ENCODE measurements around the gene CNTNAP2. TPM values are rescaled to one million over a fixed set of nuclear protein-coding genes. Genes with fewer than 3 reads are reported as not detected.

The CNTNAP2 gene
- polyA plus RNA-seq, 2 donors = 0.41 to 0.48 TPM

DNA sequence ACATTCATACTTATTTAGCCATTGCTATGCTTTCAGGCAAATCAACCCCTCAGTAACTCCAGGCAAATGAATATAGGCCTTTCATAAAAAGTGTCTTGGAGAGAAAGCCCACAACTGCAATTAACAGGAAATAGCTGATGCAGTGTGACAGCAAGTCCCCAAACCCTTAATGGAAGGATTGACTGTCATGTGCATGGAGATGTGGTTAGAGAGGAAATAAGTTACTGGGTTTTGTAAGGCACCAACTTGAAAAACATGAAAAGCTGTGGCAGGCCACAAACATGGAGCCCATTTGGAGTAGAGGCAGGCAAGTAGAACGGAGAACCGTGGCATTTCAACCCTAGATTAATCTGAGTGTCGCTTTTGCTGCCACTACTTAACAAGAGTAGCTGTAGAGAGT is 1924.6 kb downstream of the CNTNAP2 start:
- no peaks in the 10 kb centered on the region for H3K27me3 ChIP-seq (ENCODE audit: control insufficient read depth in 1 of 2, insufficient read depth in 2 of 2, low read length in 2 of 2)
- H3K9me3 ChIP-seq (ENCODE audit: control insufficient read depth in 2 of 2, insufficient read depth in 1 of 2, low read depth in 1 of 2, low read length in 1 of 2) = peaks cover 0 to 2% of the 10 kb centered on the region in 2 donors
- 65 to 85% methylated on average over 3 of the region's 3 CpGs for WGBS, 2 donors
- H3K4me1 ChIP-seq (ENCODE audit: control insufficient read depth in 2 of 2, insufficient read depth in 2 of 2, low read length in 1 of 2) = no peaks in the 10 kb centered on the region
- H3K27ac ChIP-seq (ENCODE audit: low read depth in 2 of 2, low read length in 1 of 2) = no peak overlapping the region
- no peak overlapping the region for H3K4me3 ChIP-seq (ENCODE audit: low read depth in 1 of 2, low read length in 2 of 2)
- no peaks in the 10 kb centered on the region for H3K36me3 ChIP-seq (ENCODE audit: control insufficient read depth in 2 of 2, insufficient read depth in 2 of 2, low read length in 1 of 2)

DNA sequence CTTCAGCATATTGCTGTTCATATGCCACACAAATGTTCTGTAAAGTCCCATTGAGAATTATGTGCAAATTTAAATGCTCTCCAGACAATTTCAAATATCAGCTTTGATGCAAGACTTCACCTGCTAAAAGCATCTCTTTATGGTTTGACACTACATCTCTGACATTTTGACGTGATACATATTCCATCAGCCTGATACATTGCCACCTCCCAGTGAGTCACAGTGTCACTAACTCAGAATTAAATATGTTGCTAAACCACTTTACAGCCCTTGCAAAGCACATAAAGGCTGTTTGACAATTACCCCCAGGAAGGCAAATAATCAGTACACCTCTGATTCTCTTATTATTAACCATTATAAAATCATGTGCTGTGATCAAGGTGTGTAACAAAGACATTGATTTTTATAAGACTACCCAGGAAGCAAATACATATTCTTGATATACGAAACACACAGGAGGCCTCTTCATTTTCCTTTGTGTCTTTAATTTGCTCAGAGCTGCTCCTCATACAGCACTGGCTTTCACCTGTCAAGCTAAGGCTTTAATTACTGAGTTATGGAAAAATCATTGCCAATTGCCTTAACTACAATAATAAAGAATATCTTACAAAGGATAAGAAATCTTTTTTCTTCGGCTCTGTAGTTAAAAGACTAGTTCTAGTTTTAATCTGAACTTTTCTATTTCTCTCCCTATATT is 1926.5 kb downstream of the CNTNAP2 start:
- H3K27ac ChIP-seq (ENCODE audit: low read depth in 2 of 2, low read length in 1 of 2) = no peak overlapping the region
- H3K4me1 ChIP-seq (ENCODE audit: control insufficient read depth in 2 of 2, insufficient read depth in 2 of 2, low read length in 1 of 2) = no peaks in the 10 kb centered on the region
- H3K36me3 ChIP-seq (ENCODE audit: control insufficient read depth in 2 of 2, insufficient read depth in 2 of 2, low read length in 1 of 2) = no peaks in the 10 kb centered on the region
- 69% methylated on average over 3 of the region's 3 CpGs for WGBS, 2 donors
- H3K4me3 ChIP-seq (ENCODE audit: low read depth in 1 of 2, low read length in 2 of 2) = no peak overlapping the region
- H3K27me3 ChIP-seq (ENCODE audit: control insufficient read depth in 1 of 2, insufficient read depth in 2 of 2, low read length in 2 of 2) = no peaks in the 10 kb centered on the region
- H3K9me3 ChIP-seq (ENCODE audit: control insufficient read depth in 2 of 2, insufficient read depth in 1 of 2, low read depth in 1 of 2, low read length in 1 of 2) = peaks cover 0 to 2% of the 10 kb centered on the region in 2 donors

DNA sequence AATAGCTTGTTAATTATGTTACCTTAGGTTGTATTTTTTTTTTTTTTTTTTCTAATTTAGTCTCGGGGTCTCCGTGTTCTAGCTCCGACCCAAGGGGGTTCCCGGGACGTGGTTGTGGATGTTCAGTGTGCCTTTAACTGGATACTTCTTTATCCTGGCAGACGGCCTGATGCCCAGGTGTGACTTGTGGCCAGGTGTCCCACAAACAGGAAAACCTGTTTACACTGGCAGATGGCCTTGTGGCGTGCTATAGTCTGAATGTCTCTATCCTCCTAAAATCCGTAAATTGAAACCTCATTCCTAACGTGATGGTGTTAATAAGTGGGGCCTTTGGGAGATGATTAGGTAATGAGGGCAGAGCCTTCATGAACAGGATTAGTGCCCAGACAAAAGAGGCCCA is 1927.6 kb downstream of the CNTNAP2 start:
- Histone ChIP-seq H3K27ac (ENCODE audit: low read depth in 2 of 2, low read length in 1 of 2) (no peak overlapping the region), H3K4me1 (ENCODE audit: control insufficient read depth in 2 of 2, insufficient read depth in 2 of 2, low read length in 1 of 2) (no peaks in the 10 kb centered on the region), H3K36me3 (ENCODE audit: control insufficient read depth in 2 of 2, insufficient read depth in 2 of 2, low read length in 1 of 2) (no peaks in the 10 kb centered on the region), H3K4me3 (ENCODE audit: low read depth in 1 of 2, low read length in 2 of 2) (no peak overlapping the region), H3K27me3 (ENCODE audit: control insufficient read depth in 1 of 2, insufficient read depth in 2 of 2, low read length in 2 of 2) (no peaks in the 10 kb centered on the region), H3K9me3 (ENCODE audit: control insufficient read depth in 2 of 2, insufficient read depth in 1 of 2, low read depth in 1 of 2, low read length in 1 of 2) (peaks cover 0 to 2% of the 10 kb centered on the region in 2 donors)
- 78 to 85% methylated on average over 9 of the region's 9 CpGs for WGBS, 2 donors

DNA sequence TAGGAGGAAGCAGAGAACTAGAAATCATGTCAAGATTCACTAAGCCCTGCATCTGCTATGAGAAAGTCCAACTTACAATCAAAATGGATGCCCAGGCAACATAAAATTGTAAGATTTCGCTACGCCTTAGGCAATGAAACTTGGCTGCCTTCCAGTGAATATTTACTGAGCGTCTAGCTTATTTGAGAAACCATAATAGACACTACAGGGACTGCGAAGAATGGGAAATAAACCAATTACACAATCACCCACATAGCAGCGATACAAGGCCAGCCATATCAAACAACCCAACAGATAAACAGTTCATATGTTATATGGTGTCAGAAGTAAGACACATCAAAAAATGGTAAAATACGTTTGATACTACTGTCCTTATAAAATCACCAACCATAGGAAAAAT is 1928.9 kb downstream of the CNTNAP2 start:
- peaks cover 0 to 2% of the 10 kb centered on the region in 2 donors for H3K9me3 ChIP-seq (ENCODE audit: control insufficient read depth in 2 of 2, insufficient read depth in 1 of 2, low read depth in 1 of 2, low read length in 1 of 2)
- H3K4me3 ChIP-seq (ENCODE audit: low read depth in 1 of 2, low read length in 2 of 2) = no peak overlapping the region
- H3K27ac ChIP-seq (ENCODE audit: low read depth in 2 of 2, low read length in 1 of 2) = no peak overlapping the region
- WGBS, 2 donors = 64 to 69% methylated on average over 6 of the region's 6 CpGs
- H3K36me3 ChIP-seq (ENCODE audit: control insufficient read depth in 2 of 2, insufficient read depth in 2 of 2, low read length in 1 of 2) = no peaks in the 10 kb centered on the region
- H3K27me3 ChIP-seq (ENCODE audit: control insufficient read depth in 1 of 2, insufficient read depth in 2 of 2, low read length in 2 of 2) = no peaks in the 10 kb centered on the region
- no peaks in the 10 kb centered on the region for H3K4me1 ChIP-seq (ENCODE audit: control insufficient read depth in 2 of 2, insufficient read depth in 2 of 2, low read length in 1 of 2)

DNA sequence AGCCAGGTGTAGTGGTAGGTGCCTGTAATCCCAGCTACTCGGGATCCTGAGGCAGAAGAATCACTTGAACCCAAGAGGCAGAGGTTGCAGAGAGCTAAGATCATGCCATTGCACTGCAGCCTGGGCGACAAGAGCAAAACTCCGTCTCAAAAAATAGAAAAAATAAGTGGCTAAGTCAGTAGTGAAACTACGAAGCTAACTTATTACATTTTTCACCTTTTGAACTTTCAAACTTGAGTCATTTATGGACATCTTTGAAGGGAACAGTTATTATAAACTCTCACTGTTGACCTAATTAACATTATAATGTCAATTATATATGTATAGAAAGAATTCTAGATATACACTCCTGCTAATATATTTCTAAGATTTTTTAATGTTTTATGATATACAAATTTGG is 1932.5 kb downstream of the CNTNAP2 start:
- Histone ChIP-seq H3K36me3 (ENCODE audit: control insufficient read depth in 2 of 2, insufficient read depth in 2 of 2, low read length in 1 of 2) (no peaks in the 10 kb centered on the region), H3K4me3 (ENCODE audit: low read depth in 1 of 2, low read length in 2 of 2) (no peak overlapping the region), H3K27ac (ENCODE audit: low read depth in 2 of 2, low read length in 1 of 2) (no peak overlapping the region), H3K4me1 (ENCODE audit: control insufficient read depth in 2 of 2, insufficient read depth in 2 of 2, low read length in 1 of 2) (no peaks in the 10 kb centered on the region), H3K27me3 (ENCODE audit: control insufficient read depth in 1 of 2, insufficient read depth in 2 of 2, low read length in 2 of 2) (no peaks in the 10 kb centered on the region), H3K9me3 (ENCODE audit: control insufficient read depth in 2 of 2, insufficient read depth in 1 of 2, low read depth in 1 of 2, low read length in 1 of 2) (peaks cover 0 to 2% of the 10 kb centered on the region in 2 donors)
- WGBS, 2 donors = 81% methylated on average over 4 of the region's 4 CpGs

DNA sequence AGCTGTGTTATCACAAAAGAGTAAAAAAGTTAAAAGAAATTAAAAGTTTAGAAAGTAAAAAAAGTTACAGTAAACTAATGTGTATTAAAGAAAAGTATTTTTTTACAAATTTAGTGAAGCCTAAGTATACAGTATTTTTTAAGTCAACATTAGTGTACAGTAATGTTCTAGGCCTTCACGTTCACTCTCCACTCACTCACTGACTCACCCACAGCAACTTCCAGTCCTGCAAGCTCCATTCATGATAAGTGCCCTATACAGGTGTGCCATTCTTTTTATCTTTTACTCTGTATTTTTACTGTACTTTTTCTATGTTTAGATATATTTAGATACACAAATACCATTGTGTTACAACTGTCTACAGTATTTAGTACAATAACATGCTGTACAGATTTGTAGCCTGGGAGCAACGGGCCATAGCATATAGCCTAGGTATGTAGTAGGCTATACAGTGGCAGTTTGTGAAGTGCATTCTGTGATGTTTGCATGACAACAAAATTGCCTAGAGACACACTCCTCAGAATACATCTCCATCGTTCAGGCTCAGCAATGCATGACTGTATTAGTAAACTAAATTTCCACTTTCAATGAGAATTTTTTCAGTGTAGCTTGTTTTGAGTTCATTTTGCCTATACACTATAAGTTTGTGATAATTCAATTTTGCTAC is 1934.0 kb downstream of the CNTNAP2 start:
- 66 to 75% methylated on average over 3 of the region's 3 CpGs for WGBS, 2 donors
- no peaks in the 10 kb centered on the region for H3K9me3 ChIP-seq (ENCODE audit: control insufficient read depth in 2 of 2, insufficient read depth in 1 of 2, low read depth in 1 of 2, low read length in 1 of 2)
- H3K27me3 ChIP-seq (ENCODE audit: control insufficient read depth in 1 of 2, insufficient read depth in 2 of 2, low read length in 2 of 2) = no peaks in the 10 kb centered on the region
- no peak overlapping the region for H3K4me3 ChIP-seq (ENCODE audit: low read depth in 1 of 2, low read length in 2 of 2)
- H3K4me1 ChIP-seq (ENCODE audit: control insufficient read depth in 2 of 2, insufficient read depth in 2 of 2, low read length in 1 of 2) = no peaks in the 10 kb centered on the region
- no peak overlapping the region for H3K27ac ChIP-seq (ENCODE audit: low read depth in 2 of 2, low read length in 1 of 2)
- no peaks in the 10 kb centered on the region for H3K36me3 ChIP-seq (ENCODE audit: control insufficient read depth in 2 of 2, insufficient read depth in 2 of 2, low read length in 1 of 2)

DNA sequence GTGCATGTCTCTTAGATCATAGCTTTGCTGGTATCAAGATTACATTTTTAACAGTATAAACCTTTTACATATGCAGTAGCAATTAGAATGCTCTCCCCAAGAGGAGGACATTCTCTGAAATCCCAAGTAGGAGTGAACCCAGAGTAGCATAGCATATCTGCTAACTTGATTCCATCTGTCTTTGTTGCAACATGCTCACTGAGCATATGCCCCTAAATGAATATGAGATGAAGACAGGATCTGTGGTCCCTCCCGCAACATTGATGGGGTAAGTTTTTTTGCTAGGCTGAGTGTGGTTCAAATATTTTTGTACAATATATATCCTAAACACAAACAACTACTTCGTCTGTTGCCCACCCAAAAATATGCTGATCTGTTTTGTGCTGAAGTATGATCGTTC is 1939.8 kb downstream of the CNTNAP2 start:
- Histone ChIP-seq H3K4me1 (ENCODE audit: control insufficient read depth in 2 of 2, insufficient read depth in 2 of 2, low read length in 1 of 2) (no peaks in the 10 kb centered on the region), H3K36me3 (ENCODE audit: control insufficient read depth in 2 of 2, insufficient read depth in 2 of 2, low read length in 1 of 2) (no peaks in the 10 kb centered on the region), H3K4me3 (ENCODE audit: low read depth in 1 of 2, low read length in 2 of 2) (no peak overlapping the region), H3K27ac (ENCODE audit: low read depth in 2 of 2, low read length in 1 of 2) (no peak overlapping the region), H3K27me3 (ENCODE audit: control insufficient read depth in 1 of 2, insufficient read depth in 2 of 2, low read length in 2 of 2) (no peaks in the 10 kb centered on the region), H3K9me3 (ENCODE audit: control insufficient read depth in 2 of 2, insufficient read depth in 1 of 2, low read depth in 1 of 2, low read length in 1 of 2) (peaks cover 0 to 3% of the 10 kb centered on the region in 2 donors)
- 85 to 86% methylated on average over 3 of the region's 3 CpGs for WGBS, 2 donors

DNA sequence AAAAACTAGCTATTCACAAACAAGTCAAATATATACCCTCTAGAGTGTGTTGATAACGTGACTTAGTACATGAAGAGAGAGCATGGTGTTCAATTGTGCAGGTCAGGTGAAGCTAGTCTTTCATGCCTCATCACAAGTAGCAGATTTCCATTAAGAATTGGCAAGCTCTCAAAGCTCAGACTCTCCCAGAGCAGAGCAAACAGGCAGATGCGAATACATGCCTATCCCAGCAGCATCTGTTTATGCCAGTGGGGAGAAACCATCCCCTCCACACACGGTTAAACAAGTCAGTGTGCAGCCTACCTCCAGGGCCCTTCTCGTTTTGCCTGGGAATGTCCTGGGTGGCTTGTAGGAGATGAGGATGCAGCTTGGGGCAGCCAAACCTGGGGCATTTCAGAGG is 1941.5 kb downstream of the CNTNAP2 start:
- Histone ChIP-seq H3K36me3 (ENCODE audit: control insufficient read depth in 2 of 2, insufficient read depth in 2 of 2, low read length in 1 of 2) (no peaks in the 10 kb centered on the region), H3K27ac (ENCODE audit: low read depth in 2 of 2, low read length in 1 of 2) (no peak overlapping the region), H3K9me3 (ENCODE audit: control insufficient read depth in 2 of 2, insufficient read depth in 1 of 2, low read depth in 1 of 2, low read length in 1 of 2) (peaks cover 0 to 3% of the 10 kb centered on the region in 2 donors), H3K4me1 (ENCODE audit: control insufficient read depth in 2 of 2, insufficient read depth in 2 of 2, low read length in 1 of 2) (no peaks in the 10 kb centered on the region), H3K4me3 (ENCODE audit: low read depth in 1 of 2, low read length in 2 of 2) (no peak overlapping the region), H3K27me3 (ENCODE audit: control insufficient read depth in 1 of 2, insufficient read depth in 2 of 2, low read length in 2 of 2) (no peaks in the 10 kb centered on the region)
- WGBS, 2 donors = 39 to 50% methylated on average over 4 of the region's 4 CpGs

DNA sequence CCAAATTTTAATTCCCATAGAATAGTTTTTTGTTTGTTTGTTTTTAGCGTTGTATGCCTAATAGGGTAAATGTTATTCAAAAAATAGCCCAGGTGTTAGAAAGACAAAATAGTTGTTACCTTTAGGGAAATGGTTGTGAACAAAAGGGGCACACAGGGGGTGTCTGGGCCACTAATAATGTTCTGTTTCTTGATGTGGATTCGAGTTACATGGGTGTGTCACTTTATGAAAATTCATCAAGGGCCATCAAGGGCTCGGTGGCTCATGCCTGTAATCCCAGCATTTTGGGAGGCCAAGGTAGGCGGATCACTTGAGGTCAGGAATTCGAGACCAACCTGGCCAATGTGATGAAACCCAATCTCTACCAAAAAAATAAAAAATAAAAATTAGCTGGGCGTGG is 1942.2 kb downstream of the CNTNAP2 start:
- no peaks in the 10 kb centered on the region for H3K27me3 ChIP-seq (ENCODE audit: control insufficient read depth in 1 of 2, insufficient read depth in 2 of 2, low read length in 2 of 2)
- 74 to 79% methylated on average over 6 of the region's 6 CpGs for WGBS, 2 donors
- H3K9me3 ChIP-seq (ENCODE audit: control insufficient read depth in 2 of 2, insufficient read depth in 1 of 2, low read depth in 1 of 2, low read length in 1 of 2) = peaks cover 0 to 3% of the 10 kb centered on the region in 2 donors
- H3K36me3 ChIP-seq (ENCODE audit: control insufficient read depth in 2 of 2, insufficient read depth in 2 of 2, low read length in 1 of 2) = no peaks in the 10 kb centered on the region
- no peak overlapping the region for H3K4me3 ChIP-seq (ENCODE audit: low read depth in 1 of 2, low read length in 2 of 2)
- H3K27ac ChIP-seq (ENCODE audit: low read depth in 2 of 2, low read length in 1 of 2) = no peak overlapping the region
- no peaks in the 10 kb centered on the region for H3K4me1 ChIP-seq (ENCODE audit: control insufficient read depth in 2 of 2, insufficient read depth in 2 of 2, low read length in 1 of 2)

DNA sequence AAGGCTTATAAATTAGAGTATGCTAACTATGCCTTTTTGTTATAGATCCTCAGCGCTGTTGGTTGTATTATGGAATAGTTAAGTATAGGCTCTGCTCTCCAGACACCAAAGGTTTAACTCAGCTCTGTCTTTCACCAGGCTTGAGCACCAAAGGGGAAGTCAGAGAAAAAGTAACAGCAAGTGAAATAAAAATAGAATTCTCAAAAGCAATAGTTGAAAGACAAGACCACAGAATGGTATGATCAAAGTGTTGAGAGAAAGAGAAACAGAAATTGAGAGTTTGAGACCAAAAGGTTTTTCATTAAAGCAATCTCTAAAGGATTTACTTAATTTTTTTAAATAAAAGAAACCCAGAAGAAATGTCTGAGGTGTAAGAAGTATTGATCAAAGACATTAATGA is 1944.1 kb downstream of the CNTNAP2 start:
- Histone ChIP-seq H3K4me1 (ENCODE audit: control insufficient read depth in 2 of 2, insufficient read depth in 2 of 2, low read length in 1 of 2) (no peaks in the 10 kb centered on the region), H3K27ac (ENCODE audit: low read depth in 2 of 2, low read length in 1 of 2) (no peak overlapping the region), H3K27me3 (ENCODE audit: control insufficient read depth in 1 of 2, insufficient read depth in 2 of 2, low read length in 2 of 2) (no peaks in the 10 kb centered on the region), H3K9me3 (ENCODE audit: control insufficient read depth in 2 of 2, insufficient read depth in 1 of 2, low read depth in 1 of 2, low read length in 1 of 2) (peaks cover 0 to 3% of the 10 kb centered on the region in 2 donors), H3K36me3 (ENCODE audit: control insufficient read depth in 2 of 2, insufficient read depth in 2 of 2, low read length in 1 of 2) (no peaks in the 10 kb centered on the region), H3K4me3 (ENCODE audit: low read depth in 1 of 2, low read length in 2 of 2) (no peak overlapping the region)
- 85 to 89% methylated on average over 1 of the region's 1 CpG for WGBS, 2 donors
